Gastroesophageal sphincter (tissue), 4 donors: Measurements from ENCODE around the gene VWA3B. TPM values are rescaled to one million over a fixed set of nuclear protein-coding genes. Genes with fewer than 3 reads are reported as not detected.

Source experiments
- ATAC-seq: fragments of 150-250 bp; one replicate; pipeline ENCODE4 v1.9.1; 2016; ENCODE audit warnings: mild to moderate bottlenecking, moderate library complexity
- H3K27ac ChIP-seq, 4 donors: fragments of 200-600 bp; sonication (generic) in 3 of 4; 1 replicate in 3 of 4; 2 replicates in 1 of 4; pipeline ENCODE4 v1.5.1; 2016 to 2019
- H3K27me3 ChIP-seq: fragments of 200-600 bp; sonication (generic); one replicate; pipeline ENCODE4 v1.5.1; 2019
- H3K36me3 ChIP-seq, 2 donors: fragments of 200-600 bp; sonication (generic); one replicate each; pipeline ENCODE4 v1.5.1; 2019; ENCODE audit warnings: control low read depth in 1 of 2
- H3K4me1 ChIP-seq, 3 donors: fragments of 200-600 bp; sonication (generic); 1 replicate in 2 of 3; 2 replicates in 1 of 3; pipeline ENCODE4 v1.5.1; 2016 to 2019; ENCODE audit warnings: control low read depth in 2 of 3
- H3K4me3 ChIP-seq, 2 donors: fragments of 200-600 bp; sonication (generic); one replicate each; pipeline ENCODE4 v1.5.1; 2019; ENCODE audit warnings: mild to moderate bottlenecking in 1 of 2, moderate library complexity in 1 of 2
- H3K9me3 ChIP-seq, 3 donors: fragments of 200-600 bp; sonication (generic); one replicate each; pipeline ENCODE4 v1.5.1; 2017 to 2019; ENCODE audit warnings: control low read depth in 2 of 3
- CTCF ChIP-seq, 4 experiments: fragments of 200-600 bp in 2 of 4; fragments of 450-650 bp in 2 of 4; sonication (generic) in 1 of 4; IDR thresholded peaks; one replicate each; pipeline ENCODE4 v1.5.1; 2017 to 2019; ENCODE audit warnings: antibody characterized with exemption in 4 of 4, mild to moderate bottlenecking in 2 of 4, moderate library complexity in 2 of 4
- EP300 ChIP-seq: sonication (generic); formaldehyde crosslinking; IDR thresholded peaks from one replicate; pipeline ENCODE4 v1.6.1; 2017; ENCODE audit warnings: antibody characterized with exemption, mild to moderate bottlenecking
- POLR2A ChIP-seq, 2 donors: fragments of 450-650 bp; IDR thresholded peaks; one replicate each; pipeline ENCODE4 v1.6.1; 2017; ENCODE audit warnings: antibody characterized with exemption in 2 of 2, mild to moderate bottlenecking in 2 of 2, moderate library complexity in 1 of 2
- POLR2AphosphoS5 ChIP-seq: sonication (generic); formaldehyde crosslinking; IDR thresholded peaks from one replicate; pipeline ENCODE4 v1.6.1; 2017; ENCODE audit warnings: antibody characterized with exemption
- WGBS, 2 donors: methylation state at CpG; one replicate each; pipeline ENCODE4 v1.1.5; 2018; ENCODE audit warnings: low coverage in 1 of 2; 5-methylcytosine and 5-hydroxymethylcytosine counted together
- total RNA-seq, 4 donors: library from RNA; depleted of rRNA; stranded (reverse); fragments of >200 nt; gene quantifications; one replicate each; pipeline ENCODE4 v1.1.0, GENCODE V29; 2016

VWA3B gene
- total RNA-seq, 4 donors from 2014 or later = not detected

GRCh38 chr2:98334439-98335078, 247.6 kb downstream of the VWA3B start:
- no peak for ATAC-seq
- 13 to 20% methylated on average over 2 to 4 of the region's 4 CpGs for WGBS, 2 donors
- H3K27ac ChIP-seq = no peak overlapping the region

GRCh38 chr2:98335271-98335670, 248.3 kb downstream of the VWA3B start:
- no peaks in the 10 kb centered on the region for H3K36me3 ChIP-seq
- 86 to 89% methylated on average over 3 of the region's 3 CpGs for WGBS, 2 donors
- no peaks in the 10 kb centered on the region for H3K9me3 ChIP-seq
- H3K4me3 ChIP-seq = no peak overlapping the region
- no peaks in the 10 kb centered on the region for H3K27me3 ChIP-seq
- H3K27ac ChIP-seq = no peak overlapping the region
- H3K4me1 ChIP-seq = peaks cover 0 to 10% (median 0%) of the 10 kb centered on the region in 3 donors
- ATAC-seq = no peak
- no peak for TF ChIP-seq POLR2AphosphoS5
- no peak for TF ChIP-seq CTCF (IDR thresholded peaks at IDR 0.05)
- no peak for TF ChIP-seq EP300
- no peak for TF ChIP-seq POLR2A (IDR thresholded peaks at IDR 0.05)

More at GRCh38 chr2:98334439-98335078, 247.6 kb downstream of the VWA3B start:
- Histone ChIP-seq H3K4me1 (peaks cover 0 to 10% (median 0%) of the 10 kb centered on the region in 3 donors), H3K36me3 (no peaks in the 10 kb centered on the region), H3K27me3 (no peaks in the 10 kb centered on the region), H3K9me3 (no peaks in the 10 kb centered on the region), H3K4me3 (no peak overlapping the region)
- TF ChIP-seq POLR2A (IDR thresholded peaks at IDR 0.05) (no peak), POLR2AphosphoS5 (peak; percentile 24), EP300 (no peak), CTCF (IDR thresholded peaks at IDR 0.05) (no peak)

DNA sequence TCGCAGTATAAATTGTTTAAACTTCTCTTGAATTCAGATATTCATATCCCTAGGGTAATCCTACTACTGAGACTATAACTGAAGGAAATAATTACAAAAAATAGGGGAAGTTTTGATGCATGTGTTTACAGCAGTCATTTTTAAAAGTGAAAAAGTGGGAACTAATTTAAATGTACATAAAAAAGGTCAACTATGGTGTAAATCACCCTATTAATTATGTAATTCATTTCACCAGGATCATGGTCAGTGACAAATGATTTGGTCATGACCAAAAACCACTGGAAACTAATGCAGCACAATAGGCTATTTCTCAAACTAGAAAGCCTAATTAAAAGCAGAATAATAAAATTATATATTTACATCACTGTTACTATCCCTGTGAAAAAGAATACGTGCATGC, 254.3 kb downstream of the VWA3B start:
- Histone ChIP-seq H3K27ac (no peak overlapping the region), H3K9me3 (no peaks in the 10 kb centered on the region), H3K27me3 (peaks cover 29% of the 10 kb centered on the region), H3K4me3 (no peak overlapping the region), H3K36me3 (no peaks in the 10 kb centered on the region), H3K4me1 (peaks cover 0 to 2% (median 2%) of the 10 kb centered on the region in 3 donors)
- TF ChIP-seq CTCF (IDR thresholded peaks at IDR 0.05) (no peak), EP300 (no peak), POLR2AphosphoS5 (no peak)
- WGBS, 2 donors = 74 to 91% methylated on average over 2 of the region's 2 CpGs
- ATAC-seq = no peak

DNA sequence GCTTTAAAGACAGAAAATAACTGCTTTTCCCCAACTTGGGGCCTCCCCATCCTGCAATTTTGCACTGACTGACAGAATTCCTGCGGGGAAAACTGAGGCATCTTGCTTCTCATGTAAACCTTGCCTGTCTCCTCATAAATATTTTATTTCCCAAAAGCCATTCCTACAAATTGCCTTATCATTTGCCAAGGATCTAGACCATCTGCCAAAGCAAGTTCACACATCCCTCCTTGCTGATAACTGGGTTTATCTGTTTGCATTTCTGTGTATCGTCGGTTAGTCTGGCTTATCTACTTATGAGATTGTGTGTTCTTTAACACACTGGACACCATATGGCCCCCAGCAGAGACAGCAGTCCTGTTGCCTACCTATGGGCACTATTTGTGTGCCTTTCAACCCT, 256.3 kb downstream of the VWA3B start:
- Histone ChIP-seq H3K9me3 (no peaks in the 10 kb centered on the region), H3K36me3 (no peaks in the 10 kb centered on the region), H3K27me3 (peaks cover 49% of the 10 kb centered on the region), H3K4me3 (no peak overlapping the region), H3K4me1 (peaks cover 0 to 22% (median 3%) of the 10 kb centered on the region in 3 donors), H3K27ac (no peak overlapping the region)
- 40 to 62% methylated on average over 1 to 3 of the region's 3 CpGs for WGBS, 2 donors
- no peak for ATAC-seq
- no peak for TF ChIP-seq POLR2AphosphoS5
- TF ChIP-seq POLR2A (IDR thresholded peaks at IDR 0.05) = no peak
- TF ChIP-seq EP300 = no peak
- TF ChIP-seq CTCF (IDR thresholded peaks at IDR 0.05) = no peak
